ENCODE results near the gene PKIB.

Gene PKIB

DNA sequence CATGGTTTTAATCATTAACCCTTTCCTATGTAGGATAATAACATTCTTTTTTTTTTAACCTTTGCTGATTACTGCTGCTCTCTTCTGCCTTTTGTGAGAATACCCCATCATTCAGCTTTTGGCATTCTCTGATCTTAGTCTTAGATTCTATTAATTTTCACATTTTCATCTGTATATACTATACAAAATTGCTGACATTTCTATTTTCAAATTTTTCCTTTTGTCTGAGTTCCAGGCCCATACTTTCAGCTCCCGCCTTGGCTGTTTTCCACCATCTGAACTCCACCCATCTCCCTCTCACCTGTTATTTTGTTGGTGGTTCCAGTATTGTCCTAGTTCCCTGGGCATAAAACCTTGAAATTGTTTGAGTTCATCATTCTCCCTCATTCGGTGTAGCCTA, 59.2 kb downstream of the PKIB start:
- no peak for DNase-seq (ENCODE audit: low read depth in 2 of 2)

GRCh38 chr6:122669868-122670267, 59.7 kb downstream of the PKIB start:
- no peak for DNase-seq (ENCODE audit: low read depth in 2 of 2)

DNA sequence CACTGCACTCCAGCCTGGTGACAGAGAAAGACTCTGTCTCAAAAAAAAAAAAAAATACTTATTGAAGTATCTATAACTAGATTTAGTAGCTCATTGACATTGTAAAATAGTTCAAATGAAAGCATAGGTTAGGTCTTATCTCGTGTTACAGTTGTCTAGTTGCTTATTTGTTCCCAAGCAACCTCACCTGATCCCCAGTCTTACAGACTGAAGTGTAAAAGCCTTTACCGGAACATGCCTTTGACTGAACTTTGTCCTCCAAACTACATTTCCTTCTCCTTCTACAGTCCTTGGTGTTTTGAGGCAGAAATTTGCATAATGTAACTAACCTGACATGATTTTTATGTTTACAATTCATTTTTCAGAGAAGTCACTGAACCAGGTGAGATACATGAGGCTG, 61.0 kb downstream of the PKIB start:
- no peak for DNase-seq (ENCODE audit: low read depth in 2 of 2)

DNA sequence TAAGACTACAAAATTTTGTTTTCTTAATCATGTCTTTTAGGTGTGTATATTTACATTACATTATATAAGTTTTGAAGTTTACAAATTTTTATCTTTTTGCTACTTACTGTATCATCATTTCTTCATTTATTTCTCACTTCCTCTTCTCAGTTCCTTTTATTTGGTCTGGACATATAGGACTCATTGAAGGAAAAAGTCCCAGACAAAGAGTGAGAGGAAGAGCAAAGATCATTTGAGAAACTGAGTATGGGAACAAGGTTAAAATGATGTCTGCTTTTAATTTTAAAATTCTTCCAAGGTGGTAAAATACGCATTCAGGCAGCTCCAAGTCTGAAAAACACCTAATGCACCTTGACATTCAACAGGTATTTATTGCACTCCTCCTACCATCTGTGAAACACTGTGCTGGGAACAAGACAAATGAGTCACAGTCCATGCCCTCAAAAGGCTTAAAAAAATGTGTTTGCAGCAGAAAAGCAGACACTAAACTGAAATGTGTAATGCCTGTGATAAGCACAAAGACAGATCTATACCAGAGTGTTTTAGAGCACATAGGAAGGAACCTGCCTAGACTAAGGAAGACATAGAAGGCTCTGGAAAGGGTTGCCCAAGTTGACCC, 63.2 kb downstream of the PKIB start:
- no peak for DNase-seq (ENCODE audit: low read depth in 2 of 2)

GRCh38 chr6:122676146-122676545, 65.9 kb downstream of the PKIB start:
- no peak for DNase-seq (ENCODE audit: low read depth in 2 of 2)

DNA sequence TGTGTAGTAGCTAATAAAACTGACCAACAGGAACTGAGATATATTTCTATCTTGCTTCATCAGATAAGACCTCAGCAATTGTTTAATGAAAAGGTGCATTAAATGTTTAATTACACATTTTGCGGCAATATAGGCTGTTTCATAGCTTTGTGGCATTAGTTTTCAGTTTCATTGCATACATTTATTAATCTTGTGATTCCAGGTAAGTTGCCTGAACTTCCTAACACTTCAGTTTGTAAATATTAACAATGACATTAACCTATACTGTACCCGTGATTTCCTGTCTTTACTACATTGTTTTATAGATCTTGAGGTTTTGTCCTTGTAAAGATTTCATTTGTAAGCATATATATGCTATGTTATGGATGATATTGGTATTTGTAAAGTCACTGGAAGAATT, 66.5 kb downstream of the PKIB start:
- no peak for DNase-seq (ENCODE audit: low read depth in 2 of 2)

DNA sequence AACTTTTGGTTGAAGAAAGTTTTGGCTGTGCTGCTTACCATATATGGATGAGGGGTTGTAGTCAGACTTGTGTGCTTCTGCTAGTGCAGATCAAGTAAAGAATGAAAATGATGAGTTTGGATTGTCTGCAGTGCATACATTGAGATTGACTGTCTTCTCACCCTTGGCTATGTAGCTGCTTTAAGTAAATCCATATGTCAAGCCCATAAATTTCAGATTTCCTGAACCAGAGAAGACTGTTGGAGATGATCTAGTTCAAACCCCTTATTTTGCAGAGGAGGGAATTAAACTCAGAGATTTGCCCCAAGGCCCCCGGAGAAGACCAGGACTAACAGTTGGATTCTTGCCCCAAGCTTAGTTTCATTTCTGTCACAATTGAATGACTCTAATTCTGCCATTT, 67.2 kb downstream of the PKIB start:
- no peak for DNase-seq (ENCODE audit: low read depth in 2 of 2)

GRCh38 chr6:122678841-122679240, 68.6 kb downstream of the PKIB start:
- no peak for DNase-seq (ENCODE audit: low read depth in 2 of 2)

- no peak for DNase-seq (ENCODE audit: low read depth in 2 of 2)
Observed at GRCh38 chr6:122681705-122682104, 71.5 kb downstream of the PKIB start.

DNA sequence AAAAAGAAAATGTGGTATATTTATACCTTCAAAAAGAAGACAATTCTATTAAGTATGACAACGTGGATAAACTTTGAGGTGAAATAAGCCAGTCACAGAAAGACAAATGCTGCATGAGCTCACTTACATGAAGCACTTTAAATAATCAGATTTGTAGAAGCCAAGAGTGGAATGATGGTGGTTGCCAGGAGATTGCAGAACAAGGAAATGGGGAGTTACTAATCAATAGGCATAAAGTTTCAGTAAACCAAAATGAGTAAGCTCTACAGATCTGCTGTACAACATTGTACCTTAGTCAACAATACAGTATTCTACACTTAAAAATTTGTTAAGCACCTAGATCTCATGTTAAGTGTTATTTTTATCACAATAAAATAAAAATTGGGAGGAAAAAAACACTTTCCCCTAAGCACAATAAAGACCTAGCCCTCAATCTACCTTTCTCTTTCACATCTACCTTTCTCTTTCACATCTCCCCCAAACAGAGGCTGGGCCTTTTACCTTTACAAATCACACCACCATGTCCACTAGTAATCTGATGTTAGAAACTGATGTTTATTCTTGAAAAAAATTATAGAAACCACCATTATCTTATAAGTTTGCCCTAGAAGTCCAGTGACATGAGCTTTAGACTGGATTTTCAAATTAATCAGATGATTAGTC, 73.9 kb downstream of the PKIB start:
- no peak for DNase-seq (ENCODE audit: low read depth in 2 of 2)

DNA sequence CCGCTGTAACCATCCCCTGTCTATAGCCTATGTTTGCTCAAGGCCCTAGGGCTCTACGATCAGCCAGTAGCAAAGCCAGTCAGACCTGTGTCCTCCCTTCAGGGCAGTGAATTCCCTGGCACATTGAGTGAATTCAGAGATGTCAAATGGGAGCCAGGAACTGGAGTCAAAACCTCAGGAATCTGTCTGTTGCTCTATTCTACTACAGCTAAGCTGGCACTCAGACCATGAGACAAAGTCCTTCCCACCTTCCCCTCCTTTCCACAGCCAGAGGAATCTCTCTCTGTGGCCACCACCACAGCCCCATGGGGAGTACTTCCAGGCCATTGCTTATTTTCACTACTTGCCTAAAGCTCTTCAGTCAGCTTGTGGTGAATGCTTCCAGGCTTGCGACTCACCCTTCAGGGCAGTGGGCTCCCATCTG, 82.0 kb downstream of the PKIB start:
- no peak for DNase-seq (ENCODE audit: low read depth in 2 of 2)

GRCh38 chr6:122692807-122693580, 82.8 kb downstream of the PKIB start:
- DNase-seq (ENCODE audit: low read depth in 2 of 2) = no peak

GRCh38 chr6:122694075-122694474, 83.9 kb downstream of the PKIB start:
- DNase-seq (ENCODE audit: low read depth in 2 of 2) = no peak

DNA sequence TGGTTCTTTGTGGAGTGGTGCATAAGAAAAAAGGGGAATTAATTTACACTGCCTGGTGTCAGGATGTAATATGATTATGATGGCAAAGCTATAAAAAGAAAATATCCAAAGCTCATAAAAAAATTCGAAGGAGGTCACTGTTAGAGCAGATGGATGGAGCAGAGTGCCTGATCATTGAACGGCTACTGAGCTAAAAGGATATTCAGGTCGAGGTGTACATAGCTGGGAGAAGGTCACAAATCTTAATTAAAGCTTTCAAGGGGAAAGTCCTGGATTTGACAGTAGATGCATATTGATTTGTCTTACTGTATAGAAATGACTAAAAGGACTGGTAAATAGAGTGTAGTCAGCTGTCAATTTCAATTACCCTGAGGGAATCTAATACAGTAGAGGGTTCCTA, 84.4 kb downstream of the PKIB start:
- no peak for DNase-seq (ENCODE audit: low read depth in 2 of 2)

DNA sequence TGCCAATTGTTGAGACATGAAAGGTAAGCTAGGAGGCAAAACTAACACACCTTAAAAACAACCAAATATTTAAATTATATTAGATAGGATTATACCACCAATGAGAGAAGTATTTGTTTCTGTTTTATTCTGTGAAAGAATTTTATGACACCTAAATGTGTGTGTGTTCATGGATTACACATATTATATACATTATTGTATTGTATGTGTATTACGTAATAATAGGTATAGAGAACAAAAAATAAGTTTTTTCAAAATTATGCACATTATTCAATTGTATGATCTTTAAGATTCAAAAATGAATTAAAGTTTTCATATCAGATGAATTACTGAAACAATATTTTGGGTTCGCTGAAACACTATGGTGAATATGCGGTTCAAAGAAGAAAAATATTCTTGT, 85.0 kb downstream of the PKIB start:
- no peak for DNase-seq (ENCODE audit: low read depth in 2 of 2)

DNA sequence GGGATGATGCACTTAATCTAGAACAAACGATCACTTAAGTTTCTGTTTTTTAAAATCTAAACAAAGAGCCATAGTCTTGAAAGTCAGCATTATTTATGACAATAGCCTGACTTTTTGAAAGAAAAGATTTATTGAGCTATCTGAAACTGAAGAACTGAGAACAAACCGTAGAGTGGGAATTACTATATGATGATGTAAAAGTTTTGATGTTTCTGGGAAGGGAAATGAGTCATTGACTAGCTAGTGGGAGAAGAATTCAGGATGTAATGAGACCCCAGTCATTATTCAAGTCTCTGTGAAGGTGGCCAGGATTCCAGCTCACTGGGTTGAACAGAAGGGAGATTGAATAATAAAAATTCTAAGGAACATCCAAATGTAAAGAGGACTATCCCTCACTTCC, 85.9 kb downstream of the PKIB start:
- DNase-seq (ENCODE audit: low read depth in 2 of 2) = no peak

DNA sequence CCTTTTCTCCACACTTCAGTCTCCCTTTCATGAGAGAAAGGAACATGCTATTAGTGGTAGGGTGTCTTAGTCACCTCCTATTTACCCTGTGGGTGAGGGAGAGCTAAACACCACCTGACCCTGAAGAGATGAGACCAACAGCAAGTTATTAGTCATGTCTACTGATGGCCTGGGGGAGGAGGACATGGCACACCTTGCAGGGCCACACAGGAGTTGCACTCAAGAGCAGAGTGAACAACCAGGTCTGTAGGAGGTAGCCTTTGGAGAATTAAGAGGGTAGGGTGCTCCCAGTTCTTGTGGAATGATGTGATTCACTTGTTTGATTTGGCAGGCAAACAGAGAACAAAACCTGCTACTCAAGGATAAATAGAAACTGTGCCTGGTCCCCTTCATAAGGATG, 86.6 kb downstream of the PKIB start:
- DNase-seq (ENCODE audit: low read depth in 2 of 2) = no peak

DNA sequence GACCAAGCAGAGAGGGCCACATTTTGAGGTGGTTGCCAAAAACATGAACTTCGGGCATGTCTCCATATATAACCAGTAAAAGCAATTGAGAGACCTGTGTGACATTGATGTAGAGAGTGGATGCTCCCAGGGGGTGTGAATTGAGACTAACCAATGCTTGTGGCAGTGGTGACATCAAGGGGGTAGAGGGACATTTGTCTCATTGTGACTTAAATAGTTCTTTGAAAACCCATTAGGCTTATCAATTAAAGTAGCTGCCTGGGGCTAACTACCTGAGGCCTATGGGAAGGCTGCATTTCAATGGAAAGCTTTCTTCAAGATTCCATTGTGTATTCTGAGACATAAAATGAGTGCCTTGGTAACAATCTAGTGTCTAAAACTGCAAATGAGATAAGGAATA, 87.3 kb downstream of the PKIB start:
- DNase-seq (ENCODE audit: low read depth in 2 of 2) = no peak

GRCh38 chr6:122701666-122702065, 91.5 kb downstream of the PKIB start:
- no peak for DNase-seq (ENCODE audit: low read depth in 2 of 2)

DNA sequence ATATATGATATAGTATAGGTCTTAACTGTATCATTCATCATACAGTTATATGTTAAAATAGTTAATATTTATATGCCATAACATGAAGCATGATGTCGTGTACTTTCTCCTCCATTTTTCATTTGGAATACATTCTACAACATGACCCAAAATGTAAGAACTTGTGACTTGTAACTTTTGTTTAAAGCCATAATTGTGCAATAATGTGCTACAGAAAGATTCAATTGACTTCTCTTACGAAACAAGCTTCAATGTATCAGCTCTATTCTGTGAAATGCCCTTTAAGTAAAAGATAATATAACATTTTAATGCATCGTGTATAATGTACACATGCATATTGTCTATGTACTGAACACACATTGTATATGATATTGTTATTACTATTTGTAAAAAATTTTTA, 92.6 kb downstream of the PKIB start:
- DNase-seq (ENCODE audit: low read depth in 2 of 2) = no peak

DNA sequence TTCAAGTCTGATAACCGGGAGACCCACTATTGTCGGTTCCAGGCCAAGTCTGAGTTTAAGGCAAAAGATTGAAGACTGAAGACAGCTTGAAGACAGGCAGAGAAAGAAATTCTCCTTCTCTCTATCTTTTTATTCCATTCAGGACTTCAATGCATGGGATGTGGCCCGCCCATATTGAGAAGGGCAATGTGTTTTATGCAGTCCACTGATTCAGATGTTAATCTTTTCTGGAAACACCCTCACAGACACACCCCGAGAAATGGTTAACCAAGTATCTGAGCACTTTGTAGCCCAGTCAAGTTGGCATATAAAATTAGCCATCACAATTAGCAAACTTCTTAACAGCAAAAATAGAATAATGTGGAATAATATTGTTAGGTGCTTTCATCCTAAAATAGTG, 93.9 kb downstream of the PKIB start:
- DNase-seq (ENCODE audit: low read depth in 2 of 2) = no peak

- DNase-seq (ENCODE audit: low read depth in 2 of 2) = no peak
Observed at GRCh38 chr6:122709922-122710512, 99.8 kb downstream of the PKIB start.
